Lower lobe of right lung (tissue), 2 donors: ENCODE measurements around the gene OR2H1. TPM values are rescaled to one million over a fixed set of nuclear protein-coding genes. Genes with fewer than 3 reads are reported as not detected.

Source experiments
- ATAC-seq, 2 donors: fragments of 200-7000 bp; cut with Tn5 transposase; one replicate each; pipeline ENCODE4 v1.9.1; 2020 to 2022; ENCODE audit warnings: mild to moderate bottlenecking in 2 of 2, moderate library complexity in 2 of 2
- DNase-seq: peaks from one replicate; pipeline ENCODE4 v3.0.0-alpha.2; 2020
- H3K27ac ChIP-seq: fragments of 200-600 bp; one replicate; pipeline ENCODE4 v1.8.0; 2022
- H3K27me3 ChIP-seq: fragments of 200-600 bp; one replicate; pipeline ENCODE4 v1.8.0; 2022; ENCODE audit warnings: low read depth
- H3K36me3 ChIP-seq: fragments of 200-600 bp; one replicate; pipeline ENCODE4 v1.8.0; 2022; ENCODE audit warnings: mild to moderate bottlenecking
- H3K4me1 ChIP-seq: fragments of 200-600 bp; one replicate; pipeline ENCODE4 v1.8.0; 2022
- H3K4me3 ChIP-seq: fragments of 200-600 bp; one replicate; pipeline ENCODE4 v1.8.0; 2022; ENCODE audit warnings: mild to moderate bottlenecking
- H3K9me3 ChIP-seq: fragments of 200-600 bp; one replicate; pipeline ENCODE4 v1.8.0; 2022
- intact Hi-C: fragments of 100-400 bp; cut with DNase I; formaldehyde crosslinking; loops from one replicate; pipeline ENCODE4 v1.11.0; 2022
- total RNA-seq: library from RNA; stranded (reverse); fragmentation: NEBNext Ultra II Directional; extraction: Animal tissue kit (Norgen Biotek cat#: 25700); gene quantifications from one replicate; pipeline ENCODE4 v1.2.1, GENCODE V29; 2021
- TF ChIP-seq, protein P1 (sequence below): fragments of 200-600 bp; IDR thresholded peaks from one replicate; pipeline ENCODE4 v1.8.0; 2022; ENCODE audit warnings: antibody characterized with exemption, mild to moderate bottlenecking
- donor health status: DM: no; HTN: yes; CAD: no; lungs with severe emphysema.

Gene OR2H1
- total RNA-seq, 1 donor from 2014 or later, result not detected

DNA sequence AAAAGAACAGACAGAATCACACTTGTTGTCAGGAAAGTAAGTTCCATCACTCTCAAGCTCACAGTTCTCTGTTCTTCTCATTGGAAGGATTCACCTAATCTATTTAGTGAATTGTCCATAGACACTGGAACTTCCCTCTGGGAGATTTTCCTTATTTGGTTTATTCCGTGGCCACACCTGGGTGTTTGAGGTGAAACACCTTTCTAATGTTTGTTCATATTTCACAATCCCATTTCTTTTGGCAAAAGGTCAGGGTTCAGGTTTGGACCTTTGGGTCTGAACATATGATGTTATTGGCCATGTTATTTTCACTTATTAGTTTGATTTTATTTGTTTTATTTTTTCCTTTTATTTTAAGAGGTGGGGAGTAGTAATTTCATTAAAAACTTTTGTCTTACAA is 26.8 kb downstream of the OR2H1 start:
- H3K9me3 ChIP-seq, result no peaks in the 10 kb centered on the region
- no peak overlapping the region for H3K27ac ChIP-seq
- intact Hi-C loops, result no loop called here
- no peak for DNase-seq
- no peaks in the 10 kb centered on the region for H3K4me1 ChIP-seq
- TF ChIP-seq, protein P1, sequence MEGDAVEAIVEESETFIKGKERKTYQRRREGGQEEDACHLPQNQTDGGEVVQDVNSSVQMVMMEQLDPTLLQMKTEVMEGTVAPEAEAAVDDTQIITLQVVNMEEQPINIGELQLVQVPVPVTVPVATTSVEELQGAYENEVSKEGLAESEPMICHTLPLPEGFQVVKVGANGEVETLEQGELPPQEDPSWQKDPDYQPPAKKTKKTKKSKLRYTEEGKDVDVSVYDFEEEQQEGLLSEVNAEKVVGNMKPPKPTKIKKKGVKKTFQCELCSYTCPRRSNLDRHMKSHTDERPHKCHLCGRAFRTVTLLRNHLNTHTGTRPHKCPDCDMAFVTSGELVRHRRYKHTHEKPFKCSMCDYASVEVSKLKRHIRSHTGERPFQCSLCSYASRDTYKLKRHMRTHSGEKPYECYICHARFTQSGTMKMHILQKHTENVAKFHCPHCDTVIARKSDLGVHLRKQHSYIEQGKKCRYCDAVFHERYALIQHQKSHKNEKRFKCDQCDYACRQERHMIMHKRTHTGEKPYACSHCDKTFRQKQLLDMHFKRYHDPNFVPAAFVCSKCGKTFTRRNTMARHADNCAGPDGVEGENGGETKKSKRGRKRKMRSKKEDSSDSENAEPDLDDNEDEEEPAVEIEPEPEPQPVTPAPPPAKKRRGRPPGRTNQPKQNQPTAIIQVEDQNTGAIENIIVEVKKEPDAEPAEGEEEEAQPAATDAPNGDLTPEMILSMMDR, result no peak
- H3K27me3 ChIP-seq, result no peaks in the 10 kb centered on the region
- no peaks in the 10 kb centered on the region for H3K36me3 ChIP-seq
- no peak overlapping the region for H3K4me3 ChIP-seq
- ATAC-seq, result no peak

DNA sequence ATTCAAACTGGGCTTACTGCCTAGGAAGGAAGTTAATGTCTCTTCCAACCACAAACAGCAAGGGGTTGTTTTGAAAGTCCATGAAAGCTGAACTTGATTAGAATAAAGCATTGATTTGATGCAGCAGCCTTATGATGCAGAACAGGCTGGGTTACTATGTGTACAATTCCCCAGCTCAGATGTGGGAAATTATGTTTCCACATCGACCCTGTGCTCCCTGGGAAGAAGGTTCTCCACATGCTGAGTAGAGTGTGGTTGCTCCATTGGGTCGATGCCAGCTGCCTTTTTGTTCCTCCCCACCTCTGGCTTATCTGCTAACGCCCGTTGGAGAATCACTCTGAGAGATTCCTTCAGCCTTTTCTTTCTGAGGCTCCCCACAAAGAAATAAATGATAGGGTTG is 29.6 kb downstream of the OR2H1 start:
- intact Hi-C loops, result no loop called here
- H3K4me3 ChIP-seq, result no peak overlapping the region

DNA sequence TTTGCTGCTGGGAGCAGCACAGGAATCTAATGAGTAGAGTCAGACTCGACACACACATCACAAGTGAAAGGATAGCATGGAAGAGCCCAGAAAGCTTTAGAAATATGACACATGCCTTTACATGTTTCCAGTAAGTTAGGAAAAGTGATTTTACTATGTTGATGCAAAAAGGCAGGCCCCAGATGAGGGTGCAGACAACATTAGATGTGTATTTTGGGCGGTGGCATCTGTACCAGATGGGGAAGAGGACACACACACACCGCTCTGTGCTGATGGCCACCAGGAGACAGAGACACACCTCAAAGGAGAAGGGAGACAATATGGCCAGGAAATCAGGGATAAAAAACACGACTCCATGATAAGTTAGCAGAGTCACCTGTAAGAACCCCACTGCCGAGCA is 30.2 kb downstream of the OR2H1 start:
- intact Hi-C loops, result no loop called here
- no peak for ATAC-seq

More for the DNA sequence above, 29.6 kb downstream of the OR2H1 start:
- no peaks in the 10 kb centered on the region for H3K4me1 ChIP-seq
- no peaks in the 10 kb centered on the region for H3K36me3 ChIP-seq
- ATAC-seq (no peak), DNase-seq (no peak)
- no peaks in the 10 kb centered on the region for H3K27me3 ChIP-seq
- no peaks in the 10 kb centered on the region for H3K9me3 ChIP-seq
- H3K27ac ChIP-seq, result no peak overlapping the region
- TF ChIP-seq, protein P1, result no peak

DNA sequence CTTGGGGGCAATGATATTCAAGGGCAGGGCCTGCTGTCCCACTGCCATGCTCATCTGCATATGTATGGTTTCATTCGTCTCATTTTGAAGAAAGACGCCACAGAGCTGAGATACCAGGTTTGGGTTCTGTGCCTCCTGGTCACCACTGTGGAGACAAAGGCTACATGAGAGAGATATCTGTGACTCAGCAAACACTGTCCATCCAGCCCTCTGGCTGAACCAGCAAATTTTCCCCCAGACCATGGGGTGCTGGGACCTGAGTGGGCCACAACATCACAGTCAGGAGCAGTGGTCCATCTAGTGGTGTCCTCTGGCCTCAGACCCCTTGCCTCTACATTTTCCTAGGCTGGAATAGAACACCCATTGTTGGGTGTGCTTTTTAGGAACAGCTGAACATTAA is 30.7 kb downstream of the OR2H1 start, which contains the start of gene MAS1L:
Gene MAS1L, minus strand, starts transcription at position 297 of the 400 bp plus-strand sequence. Its CDS starts 54 bp downstream, at position 243.
- DNase-seq, result no peak
- intact Hi-C loops, result no loop called here
- Histone ChIP-seq H3K4me3 (no peak within 1 kb of the TSS), H3K4me1 (no peaks in the 10 kb centered on the region), H3K27ac (no peak within 1 kb of the TSS), H3K36me3 (no peaks in the 10 kb centered on the region), H3K27me3 (no peaks in the 10 kb centered on the region), H3K9me3 (no peaks in the 10 kb centered on the region)
- TF ChIP-seq, protein P1, result no peak
- ATAC-seq, result no peak

More for the DNA sequence above, 30.2 kb downstream of the OR2H1 start:
- Histone ChIP-seq H3K9me3 (no peaks in the 10 kb centered on the region), H3K27me3 (no peaks in the 10 kb centered on the region), H3K36me3 (no peaks in the 10 kb centered on the region), H3K4me1 (no peaks in the 10 kb centered on the region), H3K27ac (no peak overlapping the region), H3K4me3 (no peak overlapping the region)
- no peak for DNase-seq
- TF ChIP-seq, protein P1, result no peak

DNA sequence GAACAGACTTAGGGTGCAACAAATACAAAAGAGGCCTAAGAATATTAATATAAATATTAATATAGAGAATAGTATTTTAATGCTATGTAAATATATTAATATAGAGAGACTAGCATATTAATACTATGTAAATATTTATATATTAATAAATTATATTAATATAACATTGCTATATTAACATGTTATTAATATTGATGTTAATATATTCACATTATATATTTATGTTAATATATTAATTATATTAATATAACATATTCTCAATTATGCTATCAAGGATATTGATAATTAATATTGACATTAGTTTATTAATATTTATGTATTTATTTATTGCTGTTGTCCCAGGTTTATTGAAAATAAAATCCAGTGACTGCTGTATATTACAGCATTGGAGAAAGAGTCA is 31.9 kb downstream of the OR2H1 start:
- H3K4me3 ChIP-seq, result no peak overlapping the region
- TF ChIP-seq, protein P1, result no peak
- DNase-seq (no peak), ATAC-seq (no peak)
- H3K9me3 ChIP-seq, result no peaks in the 10 kb centered on the region
- no peaks in the 10 kb centered on the region for H3K4me1 ChIP-seq
- H3K27ac ChIP-seq, result no peak overlapping the region
- intact Hi-C loops, result no loop called here
- no peaks in the 10 kb centered on the region for H3K27me3 ChIP-seq
- no peaks in the 10 kb centered on the region for H3K36me3 ChIP-seq

DNA sequence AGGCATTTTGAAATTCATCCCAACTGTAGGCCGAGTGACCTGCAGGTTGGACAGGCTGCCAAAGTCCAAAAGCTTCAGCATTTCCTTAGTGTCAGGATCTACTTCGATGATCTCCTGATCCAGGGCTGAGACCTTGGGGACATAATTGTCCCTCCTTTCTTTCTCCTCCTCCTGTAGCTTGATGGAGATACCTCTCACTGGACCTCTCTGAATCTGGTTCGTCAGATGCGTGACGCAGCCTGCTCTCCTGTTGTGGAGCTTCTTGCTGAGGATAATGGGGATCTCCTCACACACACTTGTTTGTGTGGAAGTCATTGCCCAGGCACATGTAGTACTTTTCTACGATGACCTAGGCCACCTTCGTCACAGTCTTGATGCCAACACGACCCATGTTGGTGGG is 32.3 kb downstream of the OR2H1 start:
- no peak for ATAC-seq
- no peaks in the 10 kb centered on the region for H3K4me1 ChIP-seq
- intact Hi-C loops, result no loop called here
- TF ChIP-seq, protein P1, result no peak
- H3K36me3 ChIP-seq, result no peaks in the 10 kb centered on the region
- no peaks in the 10 kb centered on the region for H3K27me3 ChIP-seq
- H3K9me3 ChIP-seq, result no peaks in the 10 kb centered on the region
- H3K4me3 ChIP-seq, result no peak overlapping the region
- no peak overlapping the region for H3K27ac ChIP-seq
- DNase-seq, result no peak
